Osteocyte (in vitro differentiated cells): ENCODE results near the gene ARHGEF19. TPM values are rescaled to one million over a fixed set of nuclear protein-coding genes. Genes with fewer than 3 reads are reported as not detected.
A peak's percentile ranks its signal among the peaks of the same experiment; 100 is the strongest.

ENCODE experiments used
- DNase-seq: peaks from one replicate; pipeline ENCODE4 v3.0.0; 2021; ENCODE audit warnings: mixed read lengths; ENCODE audit not compliant: unreplicated experiment; ENCODE audit errors: extremely low spot score
- H3K27ac Mint-ChIP-seq: one replicate; pipeline ENCODE4 v1.8.0; 2021; ENCODE audit warnings: mild to moderate bottlenecking, mixed read lengths; ENCODE audit not compliant: unreplicated experiment
- H3K27me3 Mint-ChIP-seq: one replicate; pipeline ENCODE4 v1.8.0; 2021; ENCODE audit warnings: mixed read lengths; ENCODE audit not compliant: unreplicated experiment
- H3K36me3 Mint-ChIP-seq: one replicate; pipeline ENCODE4 v1.8.0; 2021; ENCODE audit warnings: mixed read lengths; ENCODE audit not compliant: unreplicated experiment
- H3K4me1 Mint-ChIP-seq: one replicate; pipeline ENCODE4 v1.8.0; 2021; ENCODE audit warnings: mixed read lengths; ENCODE audit not compliant: unreplicated experiment
- H3K4me3 Mint-ChIP-seq: one replicate; pipeline ENCODE4 v1.8.0; 2021; ENCODE audit warnings: mild to moderate bottlenecking, moderate library complexity, mixed read lengths; ENCODE audit not compliant: unreplicated experiment
- H3K9me3 Mint-ChIP-seq: one replicate; pipeline ENCODE4 v1.8.0; 2021; ENCODE audit warnings: mixed read lengths; ENCODE audit not compliant: unreplicated experiment
- CTCF ChIP-seq: fragments of 200-600 bp; sonication (generic); IDR thresholded peaks from 2 replicates; pipeline ENCODE4 v1.5.0; 2021; ENCODE audit warnings: antibody characterized with exemption, mild to moderate bottlenecking, moderate library complexity
- total RNA-seq: library from RNA; stranded (reverse); gene quantifications from 2 replicates; pipeline ENCODE4 v1.2.1, GENCODE V29; 2021

The ARHGEF19 gene
- total RNA-seq, 1 donor from 2014 or later, result 8.5 TPM

DNA sequence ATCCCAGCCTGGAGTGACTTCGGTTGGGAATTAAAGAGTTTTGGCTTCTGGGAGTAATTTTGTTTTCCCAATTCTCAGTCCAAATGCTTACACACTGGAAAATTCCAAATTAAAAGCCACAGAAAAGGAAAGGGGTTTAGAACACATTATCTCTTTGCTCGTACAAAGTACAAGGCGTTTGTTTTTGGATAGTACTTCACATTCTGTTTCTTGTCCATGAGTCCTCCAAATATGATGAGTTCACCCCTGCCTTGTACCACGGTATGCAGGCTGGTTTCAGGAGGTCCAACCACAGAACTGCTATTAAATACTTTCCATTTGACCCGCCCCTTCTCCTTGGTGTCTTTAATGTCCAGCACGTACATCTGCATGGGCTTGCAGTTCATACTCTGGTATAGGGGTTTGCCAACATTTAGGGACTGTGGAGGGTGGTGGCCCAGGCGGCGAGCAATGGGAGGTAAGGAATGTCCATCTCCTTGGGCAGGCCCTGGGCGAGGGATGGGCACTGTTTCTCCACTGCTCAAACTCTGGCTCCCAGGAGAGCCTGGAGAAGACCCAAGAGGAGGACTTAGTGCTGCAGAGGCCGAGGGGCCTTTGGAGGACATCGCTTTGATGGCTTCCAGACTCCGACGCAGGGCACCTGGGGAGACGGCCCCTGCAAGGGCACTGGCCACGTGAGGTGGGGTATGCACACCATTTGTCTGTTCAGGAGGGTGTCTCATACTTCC is 38.2 kb upstream of the ARHGEF19 start:
- Mint-ChIP-seq H3K9me3 (no peaks in the 10 kb centered on the region), H3K27ac (peak overlapping the region; percentile 75), H3K4me3 (no peak overlapping the region), H3K27me3 (no peaks in the 10 kb centered on the region), H3K4me1 (peaks cover 36% of the 10 kb centered on the region), H3K36me3 (peaks cover 27% of the 10 kb centered on the region)
- no peak for TF ChIP-seq CTCF
- DNase-seq, result no peak

GRCh38 chr1:16249596-16250241 is 37.3 kb upstream of the ARHGEF19 start:
- no peak for TF ChIP-seq CTCF

GRCh38 chr1:16248603-16249516 is 36.4 kb upstream of the ARHGEF19 start:
- peaks cover 13% of the 10 kb centered on the region for H3K36me3 Mint-ChIP-seq
- DNase-seq, result no peak
- H3K27me3 Mint-ChIP-seq, result no peaks in the 10 kb centered on the region
- peaks cover 39% of the 10 kb centered on the region for H3K4me1 Mint-ChIP-seq
- peak overlapping the region; percentile 89 for H3K27ac Mint-ChIP-seq
- no peak for TF ChIP-seq CTCF
- no peaks in the 10 kb centered on the region for H3K9me3 Mint-ChIP-seq
- H3K4me3 Mint-ChIP-seq, result peak overlapping the region; percentile 30

More at GRCh38 chr1:16249596-16250241, 37.3 kb upstream of the ARHGEF19 start:
- peak overlapping the region; percentile 34 for H3K4me3 Mint-ChIP-seq
- H3K27me3 Mint-ChIP-seq, result no peaks in the 10 kb centered on the region
- H3K9me3 Mint-ChIP-seq, result no peaks in the 10 kb centered on the region
- no peak for DNase-seq
- peaks cover 20% of the 10 kb centered on the region for H3K36me3 Mint-ChIP-seq
- peaks cover 36% of the 10 kb centered on the region for H3K4me1 Mint-ChIP-seq
- peak overlapping the region; percentile 89 for H3K27ac Mint-ChIP-seq

- H3K27ac Mint-ChIP-seq, result peak overlapping the region; percentile 89
- H3K4me3 Mint-ChIP-seq, result no peak overlapping the region
- TF ChIP-seq CTCF, result no peak
- no peaks in the 10 kb centered on the region for H3K9me3 Mint-ChIP-seq
- no peak for DNase-seq
- H3K27me3 Mint-ChIP-seq, result no peaks in the 10 kb centered on the region
- peaks cover 12% of the 10 kb centered on the region for H3K36me3 Mint-ChIP-seq
- peaks cover 39% of the 10 kb centered on the region for H3K4me1 Mint-ChIP-seq
Measured at GRCh38 chr1:16248007-16248436, 35.6 kb upstream of the ARHGEF19 start.
